ENCODE measurements around the gene CACNA2D4. TPM values are rescaled to one million over a fixed set of nuclear protein-coding genes. Genes with fewer than 3 reads are reported as not detected.

CACNA2D4 gene
- total and polyA plus RNA-seq, 2 experiments from 2014 or later = 0.23 TPM; not detected in 1

DNA sequence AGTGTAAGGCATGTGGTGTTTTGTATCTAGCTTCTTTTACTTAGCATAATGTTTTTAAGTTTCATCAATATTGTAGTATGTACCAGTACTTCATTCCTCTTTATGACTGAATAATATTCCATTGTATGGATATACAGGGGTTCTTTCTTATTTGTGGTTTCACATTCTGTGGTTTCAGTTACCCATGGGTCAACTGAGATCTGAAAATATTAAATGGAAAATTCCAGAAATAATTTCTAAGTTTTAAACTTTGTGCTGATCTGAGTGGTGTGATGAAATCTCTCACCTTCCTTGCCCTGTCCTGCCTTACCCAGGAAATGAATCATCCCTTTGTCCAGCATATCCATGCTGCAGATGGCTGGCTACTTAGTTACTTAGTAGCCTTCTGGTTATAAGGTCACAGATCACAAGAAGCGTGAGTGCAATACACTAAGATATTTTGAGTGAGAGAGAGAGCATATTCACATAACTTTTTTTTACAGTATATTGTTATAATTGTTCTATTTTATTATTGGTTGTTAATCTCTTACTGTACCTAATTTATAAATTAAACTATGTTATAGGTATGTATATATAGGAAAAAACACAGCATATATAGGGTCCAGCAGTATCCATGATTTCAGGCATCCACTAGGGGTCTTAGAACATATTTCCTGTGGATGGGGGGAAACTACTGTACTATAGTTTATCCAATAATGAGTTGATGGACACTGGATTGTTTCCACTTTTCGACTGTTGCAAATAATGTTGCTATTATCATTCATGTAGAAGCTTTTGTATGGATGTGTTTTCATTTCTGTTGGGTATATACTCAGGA lies 157.7 kb downstream of the CACNA2D4 start:
- H3K27me3 ChIP-seq (replicated peaks; ENCODE audit: insufficient read depth) = no peaks in the 10 kb centered on the region
- TF ChIP-seq EZH2 (IDR thresholded peaks at IDR 0.05; ENCODE audit: insufficient read depth, poor library complexity, severe bottlenecking) = no peak
- H3K4me3 ChIP-seq = no peak overlapping the region
- H4K20me1 ChIP-seq (ENCODE audit: insufficient read depth) = no peaks in the 10 kb centered on the region
- no peaks in the 10 kb centered on the region for H3K9me3 ChIP-seq (ENCODE audit: low read depth)
- 0 out of 2 replicates have a peak, but pooled peaks cover 4% of the 10 kb centered on the region for H3K36me3 ChIP-seq (ENCODE audit: low read depth)
- H3K27ac ChIP-seq = no peak overlapping the region
- no peaks in the 10 kb centered on the region for H3F3A ChIP-seq (ENCODE audit: insufficient read depth)
- no peak overlapping the region for H3K4me2 ChIP-seq (ENCODE audit: unreplicated experiment)
- H2AFZ ChIP-seq = no peak overlapping the region
- in situ Hi-C loops (cut with MboI) = no loop called here
- DNase-seq = peak; percentile 29
- peaks cover 62% of the 10 kb centered on the region for H3K79me2 ChIP-seq (ENCODE audit: insufficient read depth)
- no peaks in the 10 kb centered on the region for H3K9me2 ChIP-seq (ENCODE audit: insufficient read depth)
- 93 to 96% methylated on average over 2 of the region's 2 CpGs for WGBS, 2 experiments (ENCODE audit: low coverage in 1 of 2, low lambda C conversion rate in 2 of 2, missing lambda C conversion rate in 2 of 2)
- no peaks in the 10 kb centered on the region for H3K4me1 ChIP-seq (ENCODE audit: insufficient read depth)
- no peak overlapping the region for H3K9ac ChIP-seq

DNA sequence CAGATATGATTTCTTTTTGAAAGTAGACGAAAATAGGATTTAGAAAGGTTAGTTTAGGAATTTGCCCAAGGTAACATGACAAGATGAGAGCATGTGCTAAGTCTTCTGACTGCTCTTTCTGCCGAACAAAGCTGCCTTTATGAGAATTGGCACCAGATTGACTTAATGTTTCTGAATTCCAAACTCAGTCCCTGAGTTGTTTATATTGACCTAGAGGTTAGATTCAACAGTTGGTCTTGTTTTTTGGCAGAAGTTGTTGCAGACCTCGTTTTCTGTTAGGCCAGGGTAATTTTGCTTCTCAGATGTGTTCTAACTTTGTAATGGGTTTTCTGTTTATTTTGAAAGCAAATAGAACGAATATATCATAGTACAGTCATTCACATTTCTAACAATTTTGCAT lies 159.6 kb downstream of the CACNA2D4 start:
- H3F3A ChIP-seq (ENCODE audit: insufficient read depth) = no peaks in the 10 kb centered on the region
- H3K9me3 ChIP-seq (ENCODE audit: low read depth) = no peaks in the 10 kb centered on the region
- H4K20me1 ChIP-seq (ENCODE audit: insufficient read depth) = no peaks in the 10 kb centered on the region
- in situ Hi-C loops (cut with MboI) = no loop called here
- H3K9me2 ChIP-seq (ENCODE audit: insufficient read depth) = no peaks in the 10 kb centered on the region
- H3K27me3 ChIP-seq (replicated peaks; ENCODE audit: insufficient read depth) = no peaks in the 10 kb centered on the region
- 69 to 75% methylated on average over 4 of the region's 4 CpGs for WGBS, 2 experiments (ENCODE audit: low coverage in 1 of 2, low lambda C conversion rate in 2 of 2, missing lambda C conversion rate in 2 of 2)
- TF ChIP-seq EZH2 (IDR thresholded peaks at IDR 0.05; ENCODE audit: insufficient read depth, poor library complexity, severe bottlenecking) (no peak), EZH2phosphoT487 (IDR thresholded peaks at IDR 0.05; ENCODE audit: insufficient read depth, low read depth) (no peak)
- H3K27ac ChIP-seq = no peak overlapping the region
- no peak overlapping the region for H3K4me3 ChIP-seq
- no peaks in the 10 kb centered on the region for H3K4me1 ChIP-seq (ENCODE audit: insufficient read depth)
- H2AFZ ChIP-seq = no peak overlapping the region
- H3K79me2 ChIP-seq (ENCODE audit: insufficient read depth) = peaks cover 45% of the 10 kb centered on the region
- no peak for DNase-seq
- H3K9ac ChIP-seq = no peak overlapping the region
- 0 out of 2 replicates have a peak, but pooled peaks cover 4% of the 10 kb centered on the region for H3K36me3 ChIP-seq (ENCODE audit: low read depth)
- no peak overlapping the region for H3K4me2 ChIP-seq (ENCODE audit: unreplicated experiment)

DNA sequence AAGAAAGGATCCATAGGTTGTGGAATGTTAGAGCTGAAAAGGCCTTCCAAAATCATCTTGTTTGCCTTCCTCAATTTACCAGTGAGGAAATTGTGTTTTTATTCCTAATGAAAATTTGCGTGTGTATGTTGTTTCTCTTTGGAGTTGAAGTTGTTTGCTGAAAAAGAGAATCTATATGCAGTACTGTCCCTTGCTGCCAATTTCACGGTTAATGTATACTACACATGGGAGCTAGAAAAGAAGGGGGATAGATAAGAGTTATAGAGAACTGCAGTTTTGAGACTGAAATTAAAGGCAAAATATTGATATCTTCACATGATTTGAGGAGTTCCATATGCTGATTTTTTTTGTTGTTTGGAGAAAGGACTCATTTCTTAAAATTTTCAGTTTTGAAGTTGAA lies 160.1 kb downstream of the CACNA2D4 start:
- WGBS, 2 experiments (ENCODE audit: low coverage in 1 of 2, low lambda C conversion rate in 2 of 2, missing lambda C conversion rate in 2 of 2) = 96 to 97% methylated on average over 2 of the region's 2 CpGs
- Histone ChIP-seq H2AFZ (no peak overlapping the region), H3F3A (ENCODE audit: insufficient read depth) (no peaks in the 10 kb centered on the region), H3K27ac (no peak overlapping the region), H3K27me3 (replicated peaks; ENCODE audit: insufficient read depth) (no peaks in the 10 kb centered on the region), H3K4me3 (no peak overlapping the region), H3K36me3 (ENCODE audit: low read depth) (0 out of 2 replicates have a peak, but pooled peaks cover 4% of the 10 kb centered on the region), H3K9me2 (ENCODE audit: insufficient read depth) (no peaks in the 10 kb centered on the region), H3K9me3 (ENCODE audit: low read depth) (no peaks in the 10 kb centered on the region), H3K9ac (no peak overlapping the region), H3K4me2 (ENCODE audit: unreplicated experiment) (no peak overlapping the region), H4K20me1 (ENCODE audit: insufficient read depth) (no peaks in the 10 kb centered on the region), H3K4me1 (ENCODE audit: insufficient read depth) (no peaks in the 10 kb centered on the region), H3K79me2 (ENCODE audit: insufficient read depth) (peaks cover 42% of the 10 kb centered on the region)
- in situ Hi-C loops (cut with MboI) = no loop called here
- TF ChIP-seq EZH2 (IDR thresholded peaks at IDR 0.05; ENCODE audit: insufficient read depth, poor library complexity, severe bottlenecking) = no peak
- no peak for TF ChIP-seq EZH2phosphoT487 (IDR thresholded peaks at IDR 0.05; ENCODE audit: insufficient read depth, low read depth)
- no peak for DNase-seq

DNA sequence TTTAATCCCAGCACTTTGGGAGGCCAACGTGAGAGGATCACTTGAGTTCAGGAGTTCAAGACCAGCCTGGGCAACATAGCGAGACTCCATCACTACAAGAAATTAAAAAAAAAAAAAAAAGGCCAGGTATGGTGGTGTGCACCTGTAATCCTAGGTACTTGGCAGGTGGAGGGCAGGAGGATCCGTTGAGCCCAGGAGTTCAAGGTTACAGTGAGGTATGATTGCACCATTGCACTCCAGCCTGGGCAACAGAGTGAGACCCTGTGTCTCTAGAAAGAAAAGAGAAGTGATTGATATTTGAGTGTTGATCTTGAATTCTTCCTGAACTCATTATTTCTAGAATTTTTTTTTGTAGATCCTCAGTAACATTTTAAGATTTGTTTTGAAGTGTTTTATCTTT lies 168.2 kb downstream of the CACNA2D4 start:
- Histone ChIP-seq H3K9ac (no peak overlapping the region), H3K4me3 (no peak overlapping the region), H3K9me2 (ENCODE audit: insufficient read depth) (no peaks in the 10 kb centered on the region), H4K20me1 (ENCODE audit: insufficient read depth) (peaks cover 5% of the 10 kb centered on the region; the same call in 1 of the 2 replicates), H3K79me2 (ENCODE audit: insufficient read depth) (peaks cover 80% of the 10 kb centered on the region), H3K4me1 (ENCODE audit: insufficient read depth) (no peaks in the 10 kb centered on the region), H3K9me3 (ENCODE audit: low read depth) (no peaks in the 10 kb centered on the region), H3K36me3 (ENCODE audit: low read depth) (no peaks in the 10 kb centered on the region), H3F3A (ENCODE audit: insufficient read depth) (no peaks in the 10 kb centered on the region), H2AFZ (no peak overlapping the region), H3K27me3 (replicated peaks; ENCODE audit: insufficient read depth) (no peaks in the 10 kb centered on the region), H3K27ac (no peak overlapping the region), H3K4me2 (ENCODE audit: unreplicated experiment) (no peak overlapping the region)
- DNase-seq = no peak
- in situ Hi-C loops (cut with MboI) = no loop called here
- no peak for TF ChIP-seq EZH2phosphoT487 (IDR thresholded peaks at IDR 0.05; ENCODE audit: insufficient read depth, low read depth)
- no peak for TF ChIP-seq EZH2 (IDR thresholded peaks at IDR 0.05; ENCODE audit: insufficient read depth, poor library complexity, severe bottlenecking)
- 98 to 99% methylated on average over 3 of the region's 3 CpGs for whole genome bisulfite sequencing, 2 experiments (ENCODE audit: low coverage in 1 of 2, low lambda C conversion rate in 2 of 2, missing lambda C conversion rate in 2 of 2)
